Coronary artery (tissue), 2 donors: Measurements from ENCODE around the gene CIITA.
A peak's percentile ranks its signal among the peaks of the same experiment; 100 is the strongest.
"Not testable (repeated sequence)": the region's sequence is repeated elsewhere in the genome, so short reads cannot be mapped to it uniquely, and the experiment has no call there.

Experiments used
- DNase-seq: peaks from one replicate; pipeline ENCODE4 v3.0.0-alpha.2; 2017; ENCODE audit warnings: low spot score
- H3K27ac ChIP-seq, 2 donors: fragments of 200-600 bp; sonication (generic); one replicate each; pipeline ENCODE4 v1.5.1; 2016 to 2019
- H3K4me3 ChIP-seq: fragments of 200-600 bp; sonication (generic); 2 replicates; pipeline ENCODE4 v1.5.1; 2016; ENCODE audit warnings: mild to moderate bottlenecking, moderate library complexity
- TF ChIP-seq, protein P1 (sequence below): fragments of 200-600 bp; sonication (generic); IDR thresholded peaks from one replicate; pipeline ENCODE4 v1.5.1; 2019; ENCODE audit warnings: antibody characterized with exemption

Gene CIITA

DNA sequence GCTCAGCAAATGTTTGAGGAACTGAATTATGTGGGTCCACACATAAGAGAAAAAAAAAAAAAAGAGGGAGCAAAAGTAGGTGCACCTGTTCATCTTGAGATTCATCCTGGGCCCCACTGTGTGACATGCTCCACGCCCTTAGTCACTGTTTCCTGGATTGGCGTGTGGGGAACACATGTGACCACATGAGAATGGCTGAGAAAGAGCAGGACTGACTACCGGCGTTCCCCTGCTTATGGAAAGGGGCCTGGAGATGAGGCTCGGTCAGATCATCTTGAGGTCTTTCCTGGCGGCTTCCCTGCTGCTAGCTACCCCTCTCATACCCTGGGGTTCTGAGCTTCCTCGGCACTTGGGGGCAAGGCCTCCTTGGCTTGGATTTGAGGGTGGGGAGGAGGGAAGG lies 61.3 kb downstream of the CIITA start:
- Histone ChIP-seq H3K27ac (peak overlapping the region in 1 of 2 donors; percentile 39), H3K4me3 (peak overlapping the region; percentile 87)
- TF ChIP-seq, protein P1, sequence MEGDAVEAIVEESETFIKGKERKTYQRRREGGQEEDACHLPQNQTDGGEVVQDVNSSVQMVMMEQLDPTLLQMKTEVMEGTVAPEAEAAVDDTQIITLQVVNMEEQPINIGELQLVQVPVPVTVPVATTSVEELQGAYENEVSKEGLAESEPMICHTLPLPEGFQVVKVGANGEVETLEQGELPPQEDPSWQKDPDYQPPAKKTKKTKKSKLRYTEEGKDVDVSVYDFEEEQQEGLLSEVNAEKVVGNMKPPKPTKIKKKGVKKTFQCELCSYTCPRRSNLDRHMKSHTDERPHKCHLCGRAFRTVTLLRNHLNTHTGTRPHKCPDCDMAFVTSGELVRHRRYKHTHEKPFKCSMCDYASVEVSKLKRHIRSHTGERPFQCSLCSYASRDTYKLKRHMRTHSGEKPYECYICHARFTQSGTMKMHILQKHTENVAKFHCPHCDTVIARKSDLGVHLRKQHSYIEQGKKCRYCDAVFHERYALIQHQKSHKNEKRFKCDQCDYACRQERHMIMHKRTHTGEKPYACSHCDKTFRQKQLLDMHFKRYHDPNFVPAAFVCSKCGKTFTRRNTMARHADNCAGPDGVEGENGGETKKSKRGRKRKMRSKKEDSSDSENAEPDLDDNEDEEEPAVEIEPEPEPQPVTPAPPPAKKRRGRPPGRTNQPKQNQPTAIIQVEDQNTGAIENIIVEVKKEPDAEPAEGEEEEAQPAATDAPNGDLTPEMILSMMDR: no peak
- no peak for DNase-seq

DNA sequence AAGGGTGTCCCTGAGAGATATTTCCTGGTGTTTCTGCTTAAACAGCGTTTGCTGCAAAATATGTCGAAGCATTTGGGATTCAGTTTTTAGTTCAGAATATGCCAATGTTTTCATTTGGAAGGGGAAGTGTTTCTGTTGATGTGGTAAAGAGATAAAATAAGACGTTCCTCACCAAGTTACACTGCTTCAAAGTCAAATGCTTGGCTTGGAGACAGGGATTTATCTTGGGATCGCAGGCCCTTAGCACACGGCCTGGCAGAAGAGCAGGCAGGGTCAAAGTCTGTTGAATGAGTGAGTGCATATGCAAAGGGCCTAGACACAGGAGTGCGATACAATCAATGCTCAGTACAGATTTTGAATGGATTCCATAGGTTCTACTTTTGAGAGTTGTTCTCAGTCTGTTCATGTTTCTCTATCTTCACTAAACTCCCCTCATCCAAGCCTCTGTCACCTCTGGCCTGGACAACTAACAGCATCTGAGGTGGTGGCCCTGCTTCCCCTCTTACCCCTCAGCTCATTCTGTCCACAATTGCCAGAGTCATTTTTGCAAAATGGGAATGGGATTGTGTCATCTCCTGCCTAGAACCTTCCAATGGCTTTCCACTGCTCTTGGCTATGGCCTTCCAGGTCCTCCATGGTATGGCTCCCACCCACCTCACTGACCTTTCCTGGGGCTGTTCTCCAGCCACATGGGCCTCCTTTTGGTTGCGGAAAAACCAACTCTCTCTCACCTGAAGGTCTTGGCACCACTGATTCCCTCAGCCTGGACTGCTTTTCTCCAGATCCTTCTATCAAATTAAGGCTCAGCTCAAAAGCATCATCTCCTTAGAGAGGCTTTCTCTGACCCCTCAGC lies 62.0 kb downstream of the CIITA start:
- TF ChIP-seq, protein P1: no peak
- DNase-seq: no peak
- Histone ChIP-seq H3K4me3 (peak overlapping the region; percentile 87), H3K27ac (peak overlapping the region; percentile 39 to 81)

DNA sequence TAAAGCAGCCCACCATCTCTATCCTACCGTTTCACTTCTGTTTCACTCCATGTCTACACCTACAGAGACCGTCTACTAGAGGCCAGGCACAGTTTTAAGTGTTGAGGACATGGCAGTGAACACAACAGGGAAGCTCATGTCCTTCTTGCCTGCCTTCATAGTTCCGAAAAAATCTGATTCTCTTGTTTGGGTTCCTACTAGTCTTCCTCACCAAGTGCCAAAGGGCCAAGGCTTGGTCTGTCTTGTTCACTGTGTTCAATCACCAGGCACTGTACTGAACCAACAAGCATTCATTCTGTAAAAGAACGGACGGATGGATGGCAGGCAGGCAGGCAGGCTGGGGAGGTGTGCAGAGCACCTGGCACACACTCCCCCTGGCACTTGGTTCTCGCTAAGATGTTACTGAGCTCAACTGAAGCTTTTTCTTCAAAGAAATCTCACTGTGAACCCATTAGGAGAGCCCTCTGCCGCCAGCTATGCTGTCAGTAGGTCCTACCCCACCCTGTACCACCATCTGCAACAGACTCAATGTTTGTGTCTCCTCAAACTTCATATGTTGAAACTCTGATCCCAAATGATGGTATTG lies 62.7 kb downstream of the CIITA start:
- DNase-seq: no peak
- H3K4me3 ChIP-seq: peak overlapping the region; percentile 87
- peak overlapping the region; percentile 81 to 88 for H3K27ac ChIP-seq
- TF ChIP-seq, protein P1: no peak

DNA sequence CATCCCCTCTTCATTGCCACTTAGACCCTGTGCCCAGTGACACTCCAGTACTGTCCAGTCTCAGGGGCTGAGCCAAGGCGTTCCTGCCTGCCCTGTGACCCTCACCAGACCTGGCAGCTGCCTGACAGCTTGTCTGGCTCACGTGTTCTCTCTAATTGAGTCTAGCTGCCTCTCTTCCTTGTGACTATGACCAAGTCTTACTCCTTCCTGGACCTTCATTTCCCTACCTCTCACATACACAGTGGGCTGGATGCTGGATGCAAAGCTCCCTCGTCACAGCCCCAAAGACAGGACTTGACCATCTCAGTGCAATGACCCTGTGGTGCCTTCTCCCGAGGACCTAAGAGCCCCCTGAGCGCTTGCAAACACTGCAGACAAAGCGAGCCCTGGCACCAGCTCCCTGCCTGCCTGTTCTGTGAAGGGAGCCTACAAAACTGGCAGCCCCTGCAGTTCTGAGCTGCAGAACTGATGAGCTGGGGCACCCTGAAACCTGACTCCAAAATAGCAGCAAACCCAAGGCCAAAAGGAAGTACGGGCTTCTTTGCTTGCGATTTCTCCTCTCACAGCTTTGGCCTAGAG lies 63.6 kb downstream of the CIITA start:
- DNase-seq: no peak
- peak overlapping the region; percentile 81 to 88 for H3K27ac ChIP-seq
- peak overlapping the region; percentile 87 for H3K4me3 ChIP-seq
- TF ChIP-seq, protein P1: no peak

DNA sequence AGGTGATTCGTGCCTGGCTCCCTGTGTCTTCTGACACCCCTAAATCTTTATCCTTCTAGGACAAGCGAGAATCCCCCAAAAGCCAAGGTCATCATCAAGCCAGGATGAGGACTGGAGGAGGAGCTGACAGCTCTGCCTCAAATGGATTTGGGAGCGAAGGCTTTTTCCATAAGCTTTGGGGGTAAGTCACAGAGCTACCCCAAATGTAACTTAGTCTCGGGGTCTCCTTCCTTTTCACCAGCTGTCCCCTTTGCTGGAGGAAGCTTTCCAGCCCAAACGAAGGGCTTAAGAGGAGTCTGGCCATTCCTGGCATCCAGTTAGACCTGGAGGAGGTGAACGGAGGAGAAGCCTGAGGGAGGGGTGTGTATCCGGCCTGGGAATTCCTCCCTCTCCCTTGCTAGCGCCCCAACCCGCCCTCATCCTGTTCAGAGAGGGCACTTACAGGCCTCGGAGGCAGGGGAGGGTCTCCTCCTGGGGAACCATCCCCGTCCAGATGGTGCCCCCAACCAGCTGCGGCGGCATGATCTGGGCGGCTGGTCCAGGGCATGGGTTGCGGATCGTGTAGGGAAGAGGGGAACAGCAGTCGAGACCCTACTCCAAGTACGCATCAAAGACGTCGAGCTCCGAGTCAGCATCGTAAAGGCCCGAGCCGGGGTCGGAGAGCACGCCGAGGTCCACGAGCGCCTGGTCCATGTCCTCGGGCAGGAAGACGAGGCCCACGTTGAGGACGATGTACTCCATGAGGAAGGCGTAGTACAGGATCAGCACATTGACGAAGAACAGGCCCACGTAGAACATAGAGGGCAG lies 64.3 kb downstream of the CIITA start:
- Histone ChIP-seq H3K4me3 (peak overlapping the region; percentile 87), H3K27ac (peak overlapping the region; percentile 81 to 88)
- TF ChIP-seq, protein P1: no peak
- DNase-seq: no peak

DNA sequence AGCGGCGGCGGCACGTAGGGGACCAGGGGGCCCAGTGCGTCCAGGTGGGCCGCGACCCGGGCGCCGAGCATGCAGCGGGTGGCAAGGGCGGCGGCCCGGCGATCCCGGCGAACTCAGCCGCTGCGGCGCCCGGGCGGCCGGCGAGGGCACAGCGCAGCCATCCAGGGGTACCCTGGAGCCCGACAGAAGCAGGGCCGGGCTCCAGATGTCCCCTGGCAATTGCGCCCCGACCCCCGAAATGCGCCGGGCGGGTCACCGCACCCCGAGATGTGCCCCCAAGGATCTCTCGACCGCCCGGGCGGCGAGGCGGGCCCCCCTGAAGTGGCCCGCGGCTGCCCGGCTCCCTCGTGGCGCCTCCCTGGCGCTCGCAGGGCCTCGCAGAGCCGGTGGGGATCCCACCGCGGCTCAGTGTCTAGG lies 64.9 kb downstream of the CIITA start:
- Histone ChIP-seq H3K27ac (peak overlapping the region; percentile 81 to 88), H3K4me3 (peak overlapping the region; percentile 87)
- DNase-seq: not testable (repeated sequence)
